Fibroblast of the aortic adventitia (primary cell): Measurements from ENCODE around the gene AGR3. TPM values are rescaled to one million over a fixed set of nuclear protein-coding genes. Genes with fewer than 3 reads are reported as not detected.

ENCODE experiments used
- DNase-seq: peaks from one replicate; pipeline ENCODE4 v3.0.0-alpha.2; 2010; ENCODE audit warnings: low read depth
- H3K4me3 ChIP-seq: 2 replicates; pipeline ENCODE4 v1.5.1; 2011; ENCODE audit warnings: low read depth, mild to moderate bottlenecking, control low read depth, low read length, moderate library complexity
- small RNA-seq: library from RNA; depleted of rRNA; stranded (forward); fragments of <200 nt; gene quantifications from one replicate; pipeline ENCODE3, GENCODE V24; 2012
- total RNA-seq: library from RNA; depleted of rRNA; stranded (reverse); fragments of >200 nt; gene quantifications from 2 replicates; pipeline ENCODE4 v1.2.3, GENCODE V29; 2012; ENCODE audit warnings: low replicate concordance
- TF ChIP-seq, protein P1 (sequence below): IDR thresholded peaks from 2 replicates; pipeline ENCODE4 v1.5.1; 2011; ENCODE audit warnings: mild to moderate bottlenecking, low read length, control low read depth, inconsistent platforms; ENCODE audit not compliant: insufficient read depth

Gene AGR3
- total RNA-seq, 1 donor: not detected

DNA sequence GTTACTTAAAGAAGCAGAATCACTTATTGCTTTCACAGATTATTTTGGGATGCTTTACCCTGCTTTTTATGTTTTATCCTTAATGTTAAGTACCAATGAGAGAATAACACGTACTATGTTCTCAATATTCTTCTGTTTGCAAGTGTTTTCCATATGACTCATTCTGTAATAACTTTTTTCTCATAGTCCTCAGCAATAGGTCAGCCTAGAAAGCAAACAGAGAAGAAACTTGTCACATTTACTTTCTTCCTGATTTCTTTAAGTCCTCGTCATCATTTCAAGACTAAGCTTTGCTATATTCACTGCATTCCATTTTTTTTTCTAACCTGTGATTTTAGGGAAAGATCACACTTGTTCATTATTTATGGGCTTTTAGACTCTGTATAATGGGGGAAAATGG, 70.2 kb downstream of the AGR3 start:
- DNase-seq: peak; percentile 18
- no peak overlapping the region for H3K4me3 ChIP-seq
- TF ChIP-seq, protein P1, sequence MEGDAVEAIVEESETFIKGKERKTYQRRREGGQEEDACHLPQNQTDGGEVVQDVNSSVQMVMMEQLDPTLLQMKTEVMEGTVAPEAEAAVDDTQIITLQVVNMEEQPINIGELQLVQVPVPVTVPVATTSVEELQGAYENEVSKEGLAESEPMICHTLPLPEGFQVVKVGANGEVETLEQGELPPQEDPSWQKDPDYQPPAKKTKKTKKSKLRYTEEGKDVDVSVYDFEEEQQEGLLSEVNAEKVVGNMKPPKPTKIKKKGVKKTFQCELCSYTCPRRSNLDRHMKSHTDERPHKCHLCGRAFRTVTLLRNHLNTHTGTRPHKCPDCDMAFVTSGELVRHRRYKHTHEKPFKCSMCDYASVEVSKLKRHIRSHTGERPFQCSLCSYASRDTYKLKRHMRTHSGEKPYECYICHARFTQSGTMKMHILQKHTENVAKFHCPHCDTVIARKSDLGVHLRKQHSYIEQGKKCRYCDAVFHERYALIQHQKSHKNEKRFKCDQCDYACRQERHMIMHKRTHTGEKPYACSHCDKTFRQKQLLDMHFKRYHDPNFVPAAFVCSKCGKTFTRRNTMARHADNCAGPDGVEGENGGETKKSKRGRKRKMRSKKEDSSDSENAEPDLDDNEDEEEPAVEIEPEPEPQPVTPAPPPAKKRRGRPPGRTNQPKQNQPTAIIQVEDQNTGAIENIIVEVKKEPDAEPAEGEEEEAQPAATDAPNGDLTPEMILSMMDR: no peak

DNA sequence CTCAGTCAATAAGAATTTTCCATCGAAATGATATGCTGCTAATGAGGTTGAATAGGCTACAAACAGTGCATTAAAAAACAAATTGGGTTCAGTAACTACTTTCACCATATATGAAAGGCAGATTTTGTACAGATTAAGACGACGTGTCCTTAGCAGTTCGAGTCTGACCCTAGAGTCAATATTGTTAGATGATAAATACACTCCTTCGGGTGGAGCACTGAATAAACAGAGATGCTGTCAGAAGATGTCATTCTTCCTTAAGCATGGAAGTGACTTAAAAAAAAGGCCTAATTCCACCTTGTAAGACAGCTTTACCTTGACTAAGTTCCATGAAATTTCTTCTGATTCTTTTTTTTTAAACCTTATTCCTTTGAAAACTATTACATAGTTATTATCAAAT, 71.2 kb downstream of the AGR3 start:
- DNase-seq: no peak
- TF ChIP-seq, protein P1: no peak
- no peak overlapping the region for H3K4me3 ChIP-seq

DNA sequence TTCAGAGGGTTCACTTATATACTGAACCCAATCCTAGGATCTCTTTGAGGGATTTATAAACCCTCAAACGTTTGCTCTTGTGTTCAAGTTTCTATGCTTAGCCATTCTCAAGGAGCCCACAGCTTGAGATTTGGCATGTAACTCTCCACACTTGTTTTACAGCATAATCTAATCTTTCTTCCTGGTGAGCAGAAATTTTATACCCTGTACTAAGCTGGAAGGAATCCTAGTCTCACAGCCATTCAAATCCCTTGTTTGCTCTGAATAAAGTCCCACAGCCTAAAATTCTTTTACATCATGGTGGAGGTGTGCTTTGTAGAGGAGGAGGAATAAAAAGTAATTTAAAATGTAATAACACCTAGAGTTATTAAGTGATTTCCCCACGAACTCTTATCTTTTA, 71.7 kb downstream of the AGR3 start:
- H3K4me3 ChIP-seq: no peak overlapping the region
- no peak for DNase-seq
- TF ChIP-seq, protein P1: no peak

Small RNA genes lying within 50 kb of the gene (small RNA-seq; reads per million reads assigned to genes)
- not detected for gene AC098592.2

Other genes with a start within 250 kb of the AGR3 start
- gene ANKMY2, start 236.2 kb downstream of the AGR3 start, total RNA-seq: 24.9 and 30.2 TPM in 2 replicates
- gene BZW2, start 235.8 kb downstream of the AGR3 start, total RNA-seq: 35.6 and 61.8 TPM in 2 replicates
- 4.3 TPM in 1 of 2 replicates, not detected in the other for gene TSPAN13, start 128.2 kb downstream of the AGR3 start, total RNA-seq
- 0.25 TPM in 1 of 2 replicates, not detected in the other for gene AGR2, start 77.0 kb downstream of the AGR3 start, total RNA-seq